HS-5 (cell line): ENCODE measurements around the gene CEP170.
A peak's percentile ranks its signal among the peaks of the same experiment; 100 is the strongest.

Experiments used
- DNase-seq: peaks from one replicate; pipeline ENCODE4 v3.0.0-alpha.2; 2012; ENCODE audit warnings: low read depth

The CEP170 gene

GRCh38 chr1:243267914-243268653 lies 13.0 kb upstream of the CEP170 start:
- DNase-seq = peak; percentile 94

DNA sequence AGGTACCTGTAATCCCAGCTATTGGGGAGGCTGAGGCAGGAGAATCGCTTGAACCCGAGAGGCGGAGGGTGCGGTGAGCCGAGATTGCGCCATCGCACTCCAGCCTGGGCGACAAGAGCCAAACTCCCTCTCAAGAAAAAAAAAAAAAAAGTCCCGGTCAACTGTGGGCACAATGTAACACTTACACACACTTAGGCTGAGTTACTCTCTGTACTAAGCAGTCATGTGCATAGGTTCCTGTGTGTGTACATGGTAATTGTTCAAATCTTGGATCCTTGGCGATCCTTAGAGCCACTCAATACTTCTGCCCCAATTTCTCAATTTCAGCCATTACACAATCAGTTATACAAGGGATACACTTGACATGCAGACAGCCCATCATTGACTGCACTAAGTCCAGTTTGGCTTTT lies 12.4 kb upstream of the CEP170 start:
- DNase-seq = no peak

DNA sequence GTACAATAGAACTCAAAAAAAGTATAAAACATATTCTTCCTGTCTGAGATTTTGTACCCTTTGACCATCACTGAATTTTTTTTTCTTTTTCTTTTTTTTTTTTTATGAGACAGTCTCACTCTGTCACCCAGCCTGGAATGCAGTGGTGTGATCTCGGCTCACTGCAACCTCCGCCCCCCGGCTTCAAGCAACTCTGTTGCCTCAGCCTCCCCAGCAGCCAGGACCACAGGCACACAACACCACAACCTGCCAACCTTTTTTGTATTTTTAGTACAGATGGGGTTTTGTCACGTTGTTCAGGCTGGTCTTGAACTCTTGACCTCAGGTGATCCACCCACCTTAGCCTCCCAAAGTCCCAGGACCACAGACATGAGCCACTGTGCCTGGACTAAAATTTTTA lies 11.2 kb upstream of the CEP170 start:
- DNase-seq = no peak

DNA sequence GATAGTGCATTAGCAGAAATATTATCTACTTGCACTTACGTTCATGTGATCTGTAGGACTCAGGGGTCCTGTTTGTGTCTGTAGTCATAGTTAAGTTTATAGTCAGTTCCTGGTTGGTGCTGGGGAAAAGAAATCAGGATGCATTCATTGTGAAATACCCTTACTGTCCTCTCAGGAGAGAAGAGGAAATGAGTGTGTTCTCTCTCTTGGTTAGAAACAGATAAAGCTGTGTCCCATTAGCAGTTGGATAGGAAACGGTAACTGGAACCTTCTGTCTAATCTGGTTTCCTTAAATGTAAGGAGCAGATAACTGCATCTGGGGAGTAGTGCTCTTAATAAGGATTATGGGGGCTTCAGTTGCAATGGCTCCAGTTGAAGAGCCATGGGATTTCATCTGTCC lies 9.6 kb upstream of the CEP170 start:
- peak; percentile 89 for DNase-seq

GRCh38 chr1:243261390-243261789 lies 6.3 kb upstream of the CEP170 start:
- no peak for DNase-seq

DNA sequence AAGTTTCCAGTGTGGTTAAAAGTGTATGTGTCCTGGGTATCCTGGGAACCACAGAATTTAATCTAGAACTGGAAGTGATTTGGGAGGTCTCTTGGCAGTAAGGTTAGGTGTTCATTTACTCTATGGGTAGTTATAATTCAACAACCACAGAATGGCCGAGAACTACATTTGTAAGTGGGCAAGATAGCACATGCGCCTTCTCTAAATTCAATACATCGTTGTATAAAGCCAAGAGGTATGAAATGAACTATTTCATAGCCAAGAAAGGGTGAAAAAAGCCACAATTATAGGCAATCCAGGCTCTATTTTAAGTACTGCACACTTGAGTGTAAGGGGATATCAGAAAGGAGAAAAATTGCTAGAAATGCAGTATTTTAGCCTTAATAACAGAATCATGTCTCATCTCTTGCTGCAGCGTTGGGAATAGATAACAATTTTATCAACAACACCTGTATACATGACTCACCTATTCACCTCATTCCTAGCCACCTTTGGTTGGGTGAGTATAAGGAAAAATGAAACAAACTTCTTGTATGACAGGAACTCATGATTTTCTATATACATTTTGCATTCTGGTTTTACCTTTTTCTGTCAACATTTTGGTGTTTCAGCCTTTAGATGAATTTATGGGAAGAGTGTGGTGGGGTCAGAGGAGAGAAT lies 5.3 kb upstream of the CEP170 start:
- no peak for DNase-seq

GRCh38 chr1:243258731-243259130 lies 3.6 kb upstream of the CEP170 start:
- DNase-seq = no peak

DNA sequence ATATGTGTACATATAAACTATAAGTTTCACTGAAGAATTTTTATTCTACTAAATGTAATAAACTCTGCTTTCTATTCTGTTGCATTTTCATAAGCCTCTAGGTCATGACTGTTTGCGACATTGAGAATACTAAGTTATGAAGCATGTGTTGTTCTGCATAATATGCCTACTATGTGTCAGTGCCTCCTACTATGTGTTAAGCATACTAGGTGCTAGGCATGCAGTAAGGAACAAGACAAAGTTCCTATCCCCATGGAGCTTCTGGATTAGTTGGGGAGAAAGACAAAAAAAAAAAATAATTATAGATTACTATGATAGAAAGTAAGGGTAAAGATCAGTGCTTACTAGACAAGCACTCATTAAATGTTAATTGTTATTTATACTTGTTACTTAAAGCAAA lies 2.1 kb upstream of the CEP170 start:
- DNase-seq = no peak

GRCh38 chr1:243256590-243256989 lies 1.5 kb upstream of the CEP170 start:
- no peak for DNase-seq

GRCh38 chr1:243255791-243256512 lies 871 bp upstream of the CEP170 start, which contains the start of gene SDCCAG8:
Gene SDCCAG8, plus strand, starts transcription at chr1:243256041. Its CDS starts 133 bp downstream, at chr1:243256174.
- peak; percentile 100 for DNase-seq

GRCh38 chr1:243254233-243254926 lies 701 bp downstream of the CEP170 start:
- no peak for DNase-seq

- no peak for DNase-seq
These were observed 1.2 kb downstream of the CEP170 start for GRCh38 chr1:243253926-243254232.

- no peak for DNase-seq
These were observed 1.7 kb downstream of the CEP170 start for GRCh38 chr1:243253211-243253925.

GRCh38 chr1:243251539-243251938 lies 3.5 kb downstream of the CEP170 start:
- no peak for DNase-seq

DNA sequence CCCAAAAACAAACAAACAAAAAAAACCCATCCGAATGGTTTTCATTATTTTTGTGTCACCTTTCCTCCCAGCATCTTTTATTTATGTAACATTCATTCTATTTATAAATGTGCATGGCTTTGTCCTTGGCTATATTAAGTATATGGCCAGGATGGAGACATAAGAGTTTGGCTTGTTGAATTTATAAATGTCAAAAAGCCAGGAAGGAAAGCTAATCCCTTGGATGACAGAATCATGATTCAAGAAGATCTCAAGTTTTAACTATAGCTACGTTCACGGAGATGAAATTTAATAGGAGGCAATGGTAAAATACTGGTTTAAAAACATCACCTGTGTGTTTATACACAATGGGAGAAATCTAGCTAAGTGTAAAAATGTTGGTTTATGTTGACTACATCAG lies 5.0 kb downstream of the CEP170 start:
- no peak for DNase-seq

GRCh38 chr1:243249214-243249613 lies 5.9 kb downstream of the CEP170 start:
- DNase-seq = no peak

GRCh38 chr1:243247901-243248300 lies 7.2 kb downstream of the CEP170 start:
- DNase-seq = no peak

DNA sequence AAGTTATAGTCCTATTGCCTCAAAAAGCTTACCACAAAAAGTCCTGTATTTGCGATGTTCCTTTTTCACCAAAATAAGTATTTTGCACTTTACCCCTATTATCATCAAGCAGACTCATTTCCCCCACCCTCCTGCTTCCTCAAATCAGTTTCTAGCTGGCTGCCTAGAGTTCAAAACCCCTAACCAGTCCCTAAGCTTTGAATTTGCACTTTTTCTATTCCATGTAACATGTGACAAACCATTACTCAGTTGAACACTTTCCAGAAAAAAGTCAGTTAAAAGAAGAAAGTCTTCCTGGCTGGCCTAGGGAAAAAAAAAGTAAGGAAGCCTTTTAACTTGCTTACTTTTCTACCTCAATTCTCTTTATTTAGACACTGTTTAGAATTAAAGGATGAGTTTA lies 8.2 kb downstream of the CEP170 start:
- DNase-seq = no peak

DNA sequence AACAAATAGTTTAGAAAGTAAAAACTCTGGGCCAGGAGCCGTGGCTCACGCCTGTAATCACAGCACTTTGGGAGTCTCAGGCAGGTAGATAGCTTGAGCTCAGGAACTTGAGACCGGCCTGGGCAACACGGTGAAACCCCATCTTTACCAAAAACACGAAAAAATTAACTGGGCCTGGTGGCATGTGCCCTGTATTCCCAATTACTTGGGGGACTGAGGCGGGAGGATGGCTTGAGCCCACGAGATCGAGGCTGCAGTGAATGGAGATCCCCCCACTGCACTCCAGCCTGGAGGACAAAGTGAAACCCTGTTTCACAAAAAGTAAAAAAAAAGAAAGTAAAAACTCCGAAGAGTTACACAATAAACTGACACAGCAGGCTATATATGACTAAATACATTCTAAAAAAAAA lies 10.6 kb downstream of the CEP170 start:
- no peak for DNase-seq

DNA sequence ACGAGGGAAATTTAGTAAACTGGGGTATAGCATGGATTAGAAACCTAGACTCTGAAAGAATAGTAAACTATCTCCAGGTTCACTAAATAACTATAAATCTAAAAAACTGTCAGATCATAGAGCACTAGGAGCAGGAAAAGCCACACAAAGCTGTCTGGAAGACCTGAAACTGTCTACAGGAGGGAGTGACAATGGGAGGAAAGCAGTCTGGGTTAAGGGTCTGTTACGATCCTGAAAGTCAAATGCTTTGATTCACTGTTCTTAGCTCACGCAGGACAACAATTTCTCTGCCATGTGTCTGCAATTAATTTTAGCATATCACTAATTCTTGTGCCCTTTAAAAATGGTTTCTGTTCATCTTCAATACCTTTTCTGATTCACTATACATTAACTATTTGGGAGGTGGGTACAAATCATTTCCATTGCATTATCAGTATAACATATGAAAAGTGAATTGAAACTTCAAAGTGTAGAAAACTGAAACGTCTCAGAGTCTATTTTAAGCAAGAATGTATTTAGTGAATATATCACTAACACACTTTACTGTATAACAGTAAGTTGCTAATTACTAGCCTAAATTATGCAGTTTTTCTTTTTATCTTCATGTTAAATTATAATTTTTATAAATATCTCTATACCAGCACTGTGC lies 18.4 kb downstream of the CEP170 start:
- DNase-seq = no peak

GRCh38 chr1:243234978-243235647 lies 20.0 kb downstream of the CEP170 start:
- DNase-seq = no peak
